Fibroblast of skin of back (primary cell): Measurements from ENCODE around the gene BTBD16.
A peak's percentile ranks its signal among the peaks of the same experiment; 100 is the strongest.

ENCODE experiments used
- DNase-seq: peaks from one replicate; pipeline ENCODE4 v3.0.0-alpha.2; 2013

BTBD16 gene

GRCh38 chr10:122295451-122295809 lies 24.3 kb downstream of the BTBD16 start:
- DNase-seq: no peak

GRCh38 chr10:122296363-122297120 lies 25.4 kb downstream of the BTBD16 start:
- DNase-seq: no peak

- DNase-seq: no peak
Observed at GRCh38 chr10:122297583-122297982, 26.5 kb downstream of the BTBD16 start.

- no peak for DNase-seq
Observed at GRCh38 chr10:122298206-122298597, 27.1 kb downstream of the BTBD16 start.

GRCh38 chr10:122298598-122299301 lies 27.7 kb downstream of the BTBD16 start:
- peak; percentile 74 for DNase-seq

GRCh38 chr10:122299423-122300075 lies 28.5 kb downstream of the BTBD16 start:
- DNase-seq: no peak

DNA sequence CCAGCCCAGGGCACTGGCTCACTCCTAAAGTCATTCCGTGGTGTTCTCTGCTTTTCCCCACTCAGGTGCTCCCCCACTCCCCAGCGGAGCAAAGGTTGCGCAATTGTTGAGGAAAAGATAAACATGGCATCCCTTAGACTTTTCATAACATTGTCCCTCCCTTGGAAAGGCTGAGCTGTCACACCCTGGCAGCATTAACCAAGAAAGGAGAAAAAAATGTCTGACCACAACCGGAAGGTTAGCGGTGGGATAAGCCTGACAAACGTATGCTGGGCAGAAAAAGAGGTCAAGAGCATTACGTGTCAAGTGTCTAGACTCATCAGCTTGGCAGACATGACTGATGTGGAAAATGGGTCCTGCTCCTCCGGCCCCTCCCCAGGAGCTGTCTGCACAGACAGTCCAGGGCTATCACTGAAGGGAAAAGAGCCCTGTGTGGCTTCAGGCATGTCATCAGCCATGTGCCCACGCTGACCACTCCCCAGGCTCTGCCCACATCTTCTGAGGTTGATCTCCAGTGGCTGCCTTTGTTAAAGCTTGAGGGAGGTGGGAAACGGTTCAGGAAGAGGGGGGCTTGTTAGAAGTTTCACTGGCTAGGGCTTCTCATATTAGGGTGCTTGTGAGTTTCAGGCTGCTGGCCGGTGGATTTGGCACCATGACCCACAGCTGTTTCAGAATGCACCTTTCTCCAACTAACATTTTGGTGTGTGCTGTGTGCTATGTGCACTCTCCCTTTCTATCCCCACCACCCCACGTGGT lies 30.1 kb downstream of the BTBD16 start:
- peak; percentile 80 for DNase-seq

DNA sequence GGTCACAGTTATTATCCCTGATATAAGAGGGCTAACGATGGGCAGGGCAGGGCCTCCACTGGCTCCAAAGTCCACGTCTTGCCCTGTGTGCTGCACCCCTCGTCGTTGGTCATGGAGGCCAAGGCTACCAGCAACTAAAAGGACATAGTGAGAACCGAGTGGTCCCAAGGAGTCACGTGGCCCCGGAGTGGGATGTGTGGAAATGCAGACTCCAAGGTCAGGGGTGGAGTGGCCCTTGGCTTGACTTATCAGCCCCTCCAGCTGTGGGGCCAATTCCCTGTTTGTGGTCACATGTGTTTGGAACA lies 30.7 kb downstream of the BTBD16 start:
- DNase-seq: no peak

DNA sequence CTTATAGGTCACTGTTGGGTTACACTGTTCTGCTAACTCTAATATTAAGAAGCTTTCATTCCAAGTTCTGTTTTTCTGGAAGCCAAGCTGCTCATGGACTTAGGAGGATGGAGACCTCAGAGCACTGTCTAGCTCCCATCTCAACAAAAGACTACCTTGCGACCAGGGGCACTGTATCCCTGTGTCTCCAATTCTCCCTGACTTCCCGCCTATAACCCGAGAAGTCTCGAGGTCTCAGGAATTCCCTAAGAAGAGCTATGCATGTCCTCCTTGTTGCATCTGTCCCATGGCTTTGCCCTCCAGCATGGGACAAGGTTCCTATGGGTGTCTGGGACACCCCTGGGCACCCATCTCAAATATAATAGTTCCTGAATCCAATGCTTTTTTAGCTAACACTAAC lies 31.2 kb downstream of the BTBD16 start:
- no peak for DNase-seq

- DNase-seq: no peak
Observed at GRCh38 chr10:122303271-122304053, 32.4 kb downstream of the BTBD16 start.

DNA sequence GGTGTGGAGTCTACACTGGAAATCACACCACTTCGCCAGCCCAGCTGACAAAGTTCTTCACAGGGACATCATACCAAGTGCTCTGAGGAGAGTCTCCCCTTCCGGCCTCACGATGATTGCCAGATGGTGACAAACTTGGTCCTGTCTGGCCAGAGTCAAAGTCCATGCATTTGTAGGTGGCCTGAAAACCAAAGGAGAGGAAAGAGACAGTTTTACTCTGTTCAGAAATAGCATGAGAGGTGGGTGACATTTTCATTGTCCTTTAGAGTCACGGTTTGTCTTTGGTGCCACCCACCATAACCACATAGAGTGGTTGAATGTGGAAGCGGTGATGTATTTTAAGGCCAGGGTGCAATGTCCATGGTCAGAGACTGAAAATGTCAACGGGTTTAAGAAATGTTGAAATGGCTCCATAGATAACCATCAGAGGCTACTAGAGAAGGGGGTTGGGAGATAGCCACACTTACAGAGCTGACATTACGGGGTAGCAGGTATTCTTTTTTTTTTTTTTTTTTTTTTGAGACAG lies 33.0 kb downstream of the BTBD16 start:
- DNase-seq: no peak

DNA sequence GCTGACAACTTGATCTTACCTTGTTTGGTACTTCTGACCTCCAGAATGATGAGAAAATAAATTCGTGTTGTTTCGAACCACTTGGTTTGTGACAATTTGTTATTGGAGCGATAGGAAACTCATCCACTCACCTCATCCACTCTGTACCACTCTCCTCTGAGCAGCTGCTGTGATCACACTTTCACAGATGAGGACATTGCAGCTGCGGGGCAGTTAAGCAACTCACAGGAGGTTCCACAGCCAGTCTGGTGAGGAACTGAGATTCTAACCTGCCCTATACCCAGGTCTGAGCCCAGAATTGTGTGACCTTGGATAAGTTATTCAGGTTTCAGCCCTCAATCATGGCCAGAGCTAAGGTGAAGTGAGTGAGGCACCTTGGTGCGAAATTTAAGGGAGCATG lies 35.2 kb downstream of the BTBD16 start:
- DNase-seq: no peak

- no peak for DNase-seq
Observed at GRCh38 chr10:122306744-122307143, 35.6 kb downstream of the BTBD16 start.

- DNase-seq: peak; percentile 98
Observed at GRCh38 chr10:122307669-122308416, 36.7 kb downstream of the BTBD16 start.

- no peak for DNase-seq
Observed at GRCh38 chr10:122308417-122309141, 37.5 kb downstream of the BTBD16 start.

DNA sequence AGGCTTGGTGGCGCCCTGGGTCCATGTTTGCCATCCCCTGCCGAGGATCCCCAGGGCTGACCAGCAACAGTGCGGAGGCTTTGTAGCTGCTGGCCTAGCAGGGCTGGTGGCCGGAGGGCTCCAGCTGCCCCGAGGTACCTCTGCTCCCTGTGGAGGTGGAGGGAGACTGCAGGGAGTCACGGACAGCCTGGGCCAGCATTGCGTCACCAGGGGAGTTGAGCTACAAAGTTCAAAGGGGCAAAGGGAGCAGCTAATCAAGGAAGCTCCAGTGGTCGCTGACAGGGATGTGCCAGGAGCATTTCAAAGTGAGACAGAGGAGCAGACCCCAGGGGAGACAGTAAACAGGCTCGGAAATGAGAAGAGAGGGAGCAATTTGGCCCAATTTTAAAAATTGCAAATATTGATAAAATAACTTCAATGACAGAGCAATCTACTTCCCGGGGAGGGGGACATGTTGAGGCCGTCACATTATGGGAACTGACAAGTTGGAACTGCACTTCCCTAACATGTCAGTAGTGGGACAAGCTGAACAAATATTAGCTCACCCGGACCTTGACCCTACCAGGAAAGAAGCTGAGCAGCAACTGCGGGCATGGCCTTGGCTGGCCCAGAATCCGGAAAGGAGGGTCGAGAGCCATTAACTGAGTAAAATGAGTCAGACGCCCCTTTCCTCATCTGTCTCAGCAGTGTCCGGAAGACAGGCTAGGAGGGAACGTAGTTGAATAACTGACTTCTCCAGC lies 39.4 kb downstream of the BTBD16 start:
- peak; percentile 27 for DNase-seq

DNA sequence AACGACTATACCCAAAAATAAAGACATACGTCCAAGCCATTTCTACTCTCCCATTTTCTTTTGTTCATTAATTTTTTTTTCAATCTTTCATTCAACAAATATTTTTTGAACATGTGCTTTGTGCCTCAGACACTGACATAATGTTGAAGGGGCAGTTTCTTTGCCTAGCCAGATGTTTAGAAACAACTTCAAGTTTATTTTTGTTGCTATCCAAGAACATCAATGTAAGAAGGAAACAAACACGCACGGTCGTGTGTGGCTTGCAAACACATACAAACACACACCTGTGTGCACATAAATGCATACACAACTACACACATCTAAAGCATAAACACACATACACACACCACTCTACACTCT lies 39.9 kb downstream of the BTBD16 start:
- DNase-seq: no peak

DNA sequence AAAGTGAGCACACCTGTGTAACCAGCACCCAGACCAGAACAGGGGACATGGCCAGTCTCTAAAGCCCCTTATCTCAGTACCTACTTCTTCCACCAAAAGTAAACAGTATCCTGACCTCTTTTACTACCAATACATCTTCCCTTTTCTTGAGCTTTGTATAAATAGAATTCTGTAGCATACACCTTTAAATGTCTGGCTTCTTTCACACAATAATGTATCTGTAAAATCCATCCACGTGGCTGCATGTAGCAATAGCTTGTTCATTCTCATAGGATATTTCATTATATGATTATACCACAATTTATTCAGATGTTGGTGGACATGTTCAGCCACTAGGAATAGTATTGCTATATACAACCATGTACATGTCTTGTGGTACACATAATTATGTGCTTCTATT lies 40.6 kb downstream of the BTBD16 start:
- no peak for DNase-seq

GRCh38 chr10:122316224-122316884 lies 45.3 kb downstream of the BTBD16 start:
- no peak for DNase-seq
